HL-60 (cell line): Measurements from ENCODE around the gene SHISA3.

Source experiments
- REST ChIP-seq: IDR thresholded peaks from 2 replicates; pipeline ENCODE4 v1.6.1; 2012; ENCODE audit warnings: low read depth; ENCODE audit not compliant: insufficient replicate concordance
- TF ChIP-seq, protein P1 (sequence below): IDR thresholded peaks from one replicate; pipeline ENCODE4 v1.5.1; 2011; ENCODE audit warnings: low read length, control low read depth, inconsistent platforms; ENCODE audit not compliant: insufficient read depth

DNA sequence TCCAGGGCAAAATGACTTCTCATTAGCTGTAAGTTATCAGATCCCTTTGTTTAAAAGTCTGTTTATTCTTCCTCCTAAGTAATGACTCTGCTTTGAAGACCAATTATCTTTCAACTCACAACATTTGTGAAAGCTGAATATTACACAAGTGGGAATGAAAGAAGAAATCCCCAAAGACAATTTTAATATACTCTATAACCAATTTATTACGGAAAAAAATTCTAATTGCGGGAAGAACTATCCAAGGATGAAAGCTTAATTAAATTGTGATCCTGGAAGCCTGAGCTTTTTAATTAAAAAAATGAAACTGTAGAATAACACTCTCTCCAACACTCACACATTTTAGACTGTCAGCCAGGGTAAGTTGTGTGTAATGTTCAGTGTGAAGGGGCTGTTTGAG is 15.6 kb upstream of the SHISA3 start:
- TF ChIP-seq, protein P1, sequence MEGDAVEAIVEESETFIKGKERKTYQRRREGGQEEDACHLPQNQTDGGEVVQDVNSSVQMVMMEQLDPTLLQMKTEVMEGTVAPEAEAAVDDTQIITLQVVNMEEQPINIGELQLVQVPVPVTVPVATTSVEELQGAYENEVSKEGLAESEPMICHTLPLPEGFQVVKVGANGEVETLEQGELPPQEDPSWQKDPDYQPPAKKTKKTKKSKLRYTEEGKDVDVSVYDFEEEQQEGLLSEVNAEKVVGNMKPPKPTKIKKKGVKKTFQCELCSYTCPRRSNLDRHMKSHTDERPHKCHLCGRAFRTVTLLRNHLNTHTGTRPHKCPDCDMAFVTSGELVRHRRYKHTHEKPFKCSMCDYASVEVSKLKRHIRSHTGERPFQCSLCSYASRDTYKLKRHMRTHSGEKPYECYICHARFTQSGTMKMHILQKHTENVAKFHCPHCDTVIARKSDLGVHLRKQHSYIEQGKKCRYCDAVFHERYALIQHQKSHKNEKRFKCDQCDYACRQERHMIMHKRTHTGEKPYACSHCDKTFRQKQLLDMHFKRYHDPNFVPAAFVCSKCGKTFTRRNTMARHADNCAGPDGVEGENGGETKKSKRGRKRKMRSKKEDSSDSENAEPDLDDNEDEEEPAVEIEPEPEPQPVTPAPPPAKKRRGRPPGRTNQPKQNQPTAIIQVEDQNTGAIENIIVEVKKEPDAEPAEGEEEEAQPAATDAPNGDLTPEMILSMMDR, result no peak
- no peak for TF ChIP-seq REST
